ENCODE measurements around the gene GNB1L. TPM values are rescaled to one million over a fixed set of nuclear protein-coding genes. Genes with fewer than 3 reads are reported as not detected.
A peak's percentile ranks its signal among the peaks of the same experiment; 100 is the strongest.

Gene GNB1L
- total and polyA plus RNA-seq, 10 of the 15 experiments (the other 5 are each of a cell fraction or from before 2014, with no cell fraction given): 0.21 to 19.4 (median 6.8) TPM

- Histone ChIP-seq H2AFZ (ENCODE audit: control insufficient read depth, low read depth, low read length) (no peak overlapping the region), H3K79me2 (ENCODE audit: control insufficient read depth, insufficient read depth, low read length) (no peaks in the 10 kb centered on the region), H3K9me3 (replicated peaks; ENCODE audit: control insufficient read depth, insufficient read depth, low read length) (no peaks in the 10 kb centered on the region), H3K4me3 (no peak overlapping the region), H3K4me1 (ENCODE audit: control insufficient read depth, insufficient read depth, low read length) (peaks cover 11% of the 10 kb centered on the region), H3K9ac (ENCODE audit: control insufficient read depth, insufficient read depth, low read length) (no peak overlapping the region), H3K27me3 (replicated peaks in 1 of 2; ENCODE audit: control insufficient read depth in 2 of 2, insufficient read depth in 2 of 2, low read length in 1 of 2) (no peaks in the 10 kb centered on the region), H3K36me3 (ENCODE audit: control insufficient read depth in 2 of 2, insufficient read depth in 2 of 2, low read length in 1 of 2) (no peaks in the 10 kb centered on the region), H3K4me2 (ENCODE audit: control insufficient read depth, insufficient read depth) (no peak overlapping the region), H3K27ac (ENCODE audit: control insufficient read depth, insufficient read depth) (no peak overlapping the region), H4K20me1 (ENCODE audit: control insufficient read depth, insufficient read depth) (no peaks in the 10 kb centered on the region)
- SMC1A ChIA-PET (ENCODE audit: uncharacterized antibody, unreplicated experiment): interaction anchor here (0.6 kb wide), 1 partner anchor 293 kb away, joined by 3 read pairs; no protein-coding TSS in a partner anchor
- no peak for ATAC-seq
- BruUV-seq (replicated peaks): no TSS peak
- in situ Hi-C loops (cut with MboI): no loop called here
- no peak for FAIRE-seq
- TF ChIP-seq SPI1 (IDR thresholded peaks at IDR 0.05; ENCODE audit: borderline replicate concordance, insufficient read depth, low read depth, low read length) (peak; percentile 7; the same call in 1 of the 2 replicates), STAT1 (conservative IDR thresholded peaks at IDR 0.05) (no peak), SRF (IDR thresholded peaks at IDR 0.05; ENCODE audit: low read depth in 2 of 2, low read length in 2 of 2) (peak in 1 of 2 experiments; percentile 49; a peak in 1 of 4 replicates), ZNF592 (IDR thresholded peaks at IDR 0.05) (no peak), GABPA (IDR thresholded peaks at IDR 0.05; ENCODE audit: low read depth) (0 out of 2 replicates have a peak, but pooled peaks have one; percentile 38)
- WGBS (ENCODE audit: insufficient coverage, insufficient replicate concordance, low lambda C conversion rate, missing lambda C conversion rate): 60% methylated on average over 12 of the region's 12 CpGs
- POLR2A ChIA-PET: no interaction called here
- no peak for DNase-seq (ENCODE audit: low read depth, low spot score)
- intact Hi-C loops (cut with micrococcal nuclease; ENCODE audit: unreplicated experiment): no loop called here
- CTCF ChIA-PET: interaction anchor here (1.1 to 1.2 kb wide), 2 partner anchors 22 to 24 kb away, joined by 4 read pairs; no protein-coding TSS in a partner anchor
- RAD21 ChIA-PET (ENCODE audit: unreplicated experiment): interaction anchor here (1.4 kb wide), 1 partner anchor 24 kb away, joined by 3 read pairs; no protein-coding TSS in a partner anchor
Observed at GRCh38 chr22:19886605-19887255, 32.1 kb upstream of the GNB1L start.

Measured in GM12878 (cell line).